ENCODE data around the gene P2RY2. TPM values are rescaled to one million over a fixed set of nuclear protein-coding genes. Genes with fewer than 3 reads are reported as not detected.

P2RY2 gene
- total RNA-seq, 3 donors from 2014 or later = 7.6 to 20.6 (median 14.5) TPM

GRCh38 chr11:73234471-73235181 lies 16.5 kb downstream of the P2RY2 start:
- ATAC-seq (no peak), DNase-seq (peak in 2 of 3 donors; percentile 24 to 35)
- intact Hi-C loops (cut with DNase I, micrococcal nuclease) = no loop called here

GRCh38 chr11:73235236-73235786 lies 17.2 kb downstream of the P2RY2 start:
- no peaks in the 10 kb centered on the region for H3K9me3 ChIP-seq
- H3K4me3 ChIP-seq = no peak overlapping the region
- no peaks in the 10 kb centered on the region for H3K4me1 ChIP-seq (ENCODE audit: low read depth)
- intact Hi-C loops (cut with DNase I, micrococcal nuclease) = no loop called here
- ATAC-seq (no peak), DNase-seq (peak in 1 of 3 donors; percentile 11)
- TF ChIP-seq CTCF (IDR thresholded peaks at IDR 0.05) = no peak
- no peaks in the 10 kb centered on the region for H3K36me3 ChIP-seq (ENCODE audit: low read depth)

More at GRCh38 chr11:73234471-73235181, 16.5 kb downstream of the P2RY2 start:
- Histone ChIP-seq H3K4me3 (no peak overlapping the region), H3K36me3 (ENCODE audit: low read depth) (no peaks in the 10 kb centered on the region), H3K9me3 (no peaks in the 10 kb centered on the region), H3K4me1 (ENCODE audit: low read depth) (no peaks in the 10 kb centered on the region)
- no peak for TF ChIP-seq CTCF (IDR thresholded peaks at IDR 0.05)

DNA sequence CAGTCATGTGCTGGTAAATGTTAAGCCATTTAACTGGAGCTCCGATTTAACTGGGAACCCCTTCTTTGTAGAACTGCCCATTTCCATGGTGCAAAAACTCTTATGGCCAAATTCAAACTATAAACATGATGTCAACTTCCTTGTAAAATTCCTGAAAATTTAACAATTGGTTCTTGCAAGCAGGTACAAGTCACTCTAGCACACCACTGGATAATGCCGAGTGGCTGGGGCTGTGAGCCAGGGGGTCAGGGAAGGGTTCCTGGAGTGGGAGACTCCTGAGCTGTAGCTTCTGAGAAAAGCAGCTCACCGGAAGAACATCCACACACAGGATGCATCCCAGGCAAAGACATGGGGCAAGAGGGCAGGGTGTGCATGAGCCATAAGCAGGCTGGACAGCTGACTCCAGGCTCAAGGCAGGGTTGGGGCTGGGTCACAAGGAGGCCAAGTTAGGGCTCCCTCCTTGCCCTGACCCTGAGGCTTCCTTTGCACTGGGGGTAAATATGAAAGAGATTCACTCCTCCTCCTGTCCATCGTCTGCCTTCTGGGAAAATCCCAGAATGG lies 18.2 kb downstream of the P2RY2 start:
- no peak overlapping the region for H3K4me3 ChIP-seq
- no peaks in the 10 kb centered on the region for H3K9me3 ChIP-seq
- no peaks in the 10 kb centered on the region for H3K36me3 ChIP-seq (ENCODE audit: low read depth)
- DNase-seq = peak in 2 of 3 donors; percentile 6 to 11
- TF ChIP-seq CTCF (IDR thresholded peaks at IDR 0.05) = no peak
- intact Hi-C loops (cut with DNase I, micrococcal nuclease) = no loop called here
- no peak for ATAC-seq
- no peaks in the 10 kb centered on the region for H3K4me1 ChIP-seq (ENCODE audit: low read depth)

DNA sequence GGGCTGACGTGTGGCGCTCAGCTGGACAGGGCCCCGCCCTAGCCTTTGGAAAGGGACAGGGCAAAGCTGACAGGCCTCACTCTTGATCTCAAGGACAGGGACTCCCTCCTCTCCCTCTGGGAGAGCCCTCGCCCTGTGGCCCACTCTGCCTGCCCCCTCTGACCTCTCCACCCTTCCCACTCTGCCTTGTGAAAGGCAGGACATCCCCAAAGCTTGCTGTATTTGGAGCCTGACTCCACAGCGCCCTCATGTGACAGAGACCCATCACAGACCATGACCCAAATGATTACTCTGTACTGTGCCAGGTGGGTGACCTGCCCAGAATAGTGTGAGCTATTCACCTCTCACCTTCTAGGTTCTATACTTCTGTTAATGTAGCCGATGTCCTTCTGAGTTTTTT lies 18.8 kb downstream of the P2RY2 start:
- Histone ChIP-seq H3K4me1 (ENCODE audit: low read depth) (no peaks in the 10 kb centered on the region), H3K36me3 (ENCODE audit: low read depth) (no peaks in the 10 kb centered on the region), H3K4me3 (no peak overlapping the region), H3K9me3 (no peaks in the 10 kb centered on the region)
- intact Hi-C loops (cut with DNase I, micrococcal nuclease) = no loop called here
- DNase-seq = peak in 2 of 3 donors; percentile 69 to 76
- peak; percentile 57 for TF ChIP-seq CTCF (IDR thresholded peaks at IDR 0.05)
- peak; percentile 75 for ATAC-seq

- DNase-seq (peak in 1 of 3 donors; percentile 16), ATAC-seq (no peak)
- no peak for TF ChIP-seq CTCF (IDR thresholded peaks at IDR 0.05)
- intact Hi-C loops (cut with DNase I, micrococcal nuclease) = no loop called here
- H3K9me3 ChIP-seq = no peaks in the 10 kb centered on the region
- no peaks in the 10 kb centered on the region for H3K4me1 ChIP-seq (ENCODE audit: low read depth)
- H3K4me3 ChIP-seq = no peak overlapping the region
- no peaks in the 10 kb centered on the region for H3K36me3 ChIP-seq (ENCODE audit: low read depth)
Observed at GRCh38 chr11:73237471-73238290, 19.6 kb downstream of the P2RY2 start.

Measured in mucosa of descending colon (tissue), 3 donors.